ENCODE measurements around the gene PTPRN. TPM values are rescaled to one million over a fixed set of nuclear protein-coding genes. Genes with fewer than 3 reads are reported as not detected.
"Not testable (repeated sequence)": the region's sequence is repeated elsewhere in the genome, so short reads cannot be mapped to it uniquely, and the experiment has no call there.

The PTPRN gene
- polyA plus RNA-seq, 1 experiment: 11.7 TPM

DNA sequence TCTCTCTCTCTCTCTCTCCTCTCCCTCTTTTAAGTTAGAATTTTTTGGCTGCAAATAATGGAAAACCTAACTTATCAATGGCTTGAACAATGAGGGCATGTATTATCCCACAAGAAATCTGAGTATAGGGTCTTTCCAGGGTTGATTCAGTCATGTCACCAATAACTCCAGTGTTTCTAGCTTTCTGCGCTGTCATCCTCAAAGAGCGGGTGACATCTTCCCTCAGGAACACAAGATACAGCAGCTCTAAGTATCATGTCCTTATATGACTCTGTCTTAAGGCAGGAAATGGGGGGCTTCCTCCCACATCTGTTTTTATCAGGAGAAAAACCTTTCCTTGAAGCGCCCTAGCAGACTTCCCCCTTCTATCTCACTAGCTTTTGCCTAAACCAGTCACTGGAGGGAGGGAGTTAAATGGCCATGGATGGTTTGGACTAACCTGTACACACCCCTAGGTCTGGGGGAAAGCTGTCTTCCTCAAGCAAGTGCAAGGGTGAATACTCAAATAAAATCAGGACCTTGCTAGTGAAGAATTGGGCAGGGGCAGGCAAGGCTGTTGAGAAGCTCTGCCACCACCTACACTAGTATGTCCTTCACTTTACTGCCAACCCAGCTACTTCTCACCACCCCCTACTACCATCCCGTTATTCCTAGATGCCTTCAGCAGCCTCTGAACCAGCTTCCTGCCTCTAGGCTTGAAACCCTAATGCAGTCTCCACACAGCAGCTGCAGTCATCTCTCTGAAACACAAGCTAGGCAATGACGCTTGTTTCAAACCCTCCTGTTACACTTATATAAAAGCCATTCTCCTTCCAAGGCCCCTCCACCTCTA lies 48.0 kb downstream of the PTPRN start:
- Histone ChIP-seq H3K9me3 (ENCODE audit: control insufficient read depth, insufficient read depth, low read length) (no peaks in the 10 kb centered on the region), H3K4me3 (ENCODE audit: low read depth, low read length) (no peak overlapping the region), H3K27me3 (ENCODE audit: control insufficient read depth, insufficient read depth, low read length) (peaks cover 28% of the 10 kb centered on the region), H3K27ac (ENCODE audit: low read depth, low read length) (no peak overlapping the region)
- POLR2A ChIA-PET: interaction anchor here (1.0 kb wide), 1 partner anchor 16 kb away, joined by 4 read pairs; the partner anchor contains the start of genes GLB1L and STK16
- DNase-seq (ENCODE audit: low read depth, low spot score): no peak
- no peak for TF ChIP-seq CTCF (IDR thresholded peaks at IDR 0.05; ENCODE audit: low read depth, low read length)
- CTCF ChIA-PET: interaction anchor here (0.5 to 5.7 kb wide), 4 partner anchors 16 to 70 kb away, joined by 6 to 56 read pairs (median 7); partner anchors contain the start of gene DNAJB2

DNA sequence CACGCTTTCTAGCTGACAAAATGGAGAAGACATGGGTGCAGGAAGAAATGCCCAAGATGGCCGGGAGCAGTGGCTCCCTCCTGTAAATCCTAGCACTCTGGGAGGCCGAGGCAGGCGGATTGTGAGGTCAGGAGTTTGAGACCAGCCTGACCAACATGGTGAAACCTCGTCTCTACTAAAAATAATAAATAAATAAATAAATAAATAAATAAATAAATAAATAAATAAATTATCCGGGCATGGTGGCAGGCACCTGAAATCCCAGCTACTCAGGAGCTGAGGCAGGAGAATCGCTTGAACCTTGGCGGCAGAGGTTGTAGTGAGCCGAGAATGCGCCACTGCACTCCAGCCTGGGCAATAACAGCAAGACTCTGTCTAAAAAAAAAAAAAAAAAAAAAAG lies 50.3 kb downstream of the PTPRN start:
- POLR2A ChIA-PET; H3K27ac ChIP-seq (ENCODE audit: low read depth, low read length); H3K9me3 ChIP-seq (ENCODE audit: control insufficient read depth, insufficient read depth, low read length); DNase-seq (ENCODE audit: low read depth, low spot score); H3K4me3 ChIP-seq (ENCODE audit: low read depth, low read length): not testable (repeated sequence)
- peaks cover 30% of the 10 kb centered on the region for H3K27me3 ChIP-seq (ENCODE audit: control insufficient read depth, insufficient read depth, low read length)
- CTCF ChIA-PET: interaction anchor here (0.8 to 3.3 kb wide), 3 partner anchors 18 to 202 kb away, joined by 3 to 20 read pairs (median 7); no protein-coding TSS in a partner anchor

- H3K27me3 ChIP-seq (ENCODE audit: control insufficient read depth, insufficient read depth, low read length): peaks cover 15% of the 10 kb centered on the region
- CTCF ChIA-PET: interaction anchor here (1.0 to 2.9 kb wide), 3 partner anchors 23 to 83 kb away, joined by 3 to 18 read pairs (median 13); no protein-coding TSS in a partner anchor
These were observed 54.5 kb downstream of the PTPRN start for GRCh38 chr2:219254590-219255201.

DNA sequence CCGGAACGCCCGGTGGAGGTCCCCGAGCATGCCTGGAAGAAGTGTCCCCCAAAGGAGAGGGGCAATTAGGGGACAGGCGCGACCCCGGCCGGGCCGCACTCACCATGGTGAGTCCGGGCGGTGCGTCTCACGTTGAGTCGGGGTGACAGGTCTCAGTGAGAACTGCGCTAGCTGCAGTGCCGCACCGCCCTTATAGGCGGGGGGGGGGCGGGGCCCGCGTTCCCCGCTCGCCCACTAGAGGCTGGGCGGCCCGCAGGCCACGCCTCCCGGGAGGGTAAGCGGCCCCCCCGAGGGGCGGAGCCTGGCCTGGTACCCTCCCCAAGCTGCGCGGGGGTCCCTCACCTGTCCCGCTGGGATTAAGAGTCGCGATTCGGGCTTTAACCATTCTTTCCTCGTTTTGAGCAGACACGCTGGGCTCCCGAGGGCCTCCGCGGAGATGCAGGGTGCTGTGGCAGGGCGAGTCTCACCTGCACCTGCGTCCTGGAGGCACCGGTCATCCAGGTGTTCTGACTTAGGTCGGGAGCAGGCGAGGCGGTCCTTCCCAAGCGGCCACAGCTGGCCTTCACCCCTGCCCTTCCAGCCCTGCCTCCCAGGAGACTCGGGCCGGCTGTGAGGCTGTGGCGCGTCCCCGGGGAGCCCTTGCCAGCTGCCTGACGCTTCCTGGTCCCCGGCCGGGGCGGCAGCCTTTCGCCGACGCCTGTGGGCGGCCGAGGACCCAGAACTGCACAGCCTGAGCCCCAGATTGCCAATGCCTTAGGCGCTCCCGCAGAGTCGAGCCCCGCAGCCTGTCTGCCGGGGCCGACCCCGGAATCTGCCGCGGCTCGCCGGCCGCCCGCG lies 55.2 kb downstream of the PTPRN start, which contains the start of gene TUBA4A:
Gene TUBA4A (minus strand): TSS at position 166 of the 837 bp plus-strand sequence. CDS start 60 bp downstream, at position 106.
- ChIA-PET POLR2A (interaction anchor here (0.6 to 1.7 kb wide), 6 partner anchors 21 to 149 kb away, joined by 3 to 9 read pairs (median 5); partner anchors contain the start of genes ABCB6, ANKZF1, ATG9A and DNAJB2), CTCF (interaction anchor here (0.6 to 3.1 kb wide), 6 partner anchors 8 to 83 kb away, joined by 3 to 19 read pairs (median 14); partner anchors contain the start of gene DNAJB2)
- no peaks in the 10 kb centered on the region for H3K9me3 ChIP-seq (ENCODE audit: control insufficient read depth, insufficient read depth, low read length)
- H3K4me3 ChIP-seq (ENCODE audit: low read depth, low read length): peak within 1 kb of the TSS; percentile 66
- no peak for DNase-seq (ENCODE audit: low read depth, low spot score)
- TF ChIP-seq CTCF (IDR thresholded peaks at IDR 0.05; ENCODE audit: low read depth, low read length): no peak
- H3K27ac ChIP-seq (ENCODE audit: low read depth, low read length): no peak within 1 kb of the TSS
- H3K27me3 ChIP-seq (ENCODE audit: control insufficient read depth, insufficient read depth, low read length): peaks cover 14% of the 10 kb centered on the region

More at GRCh38 chr2:219254590-219255201, 54.5 kb downstream of the PTPRN start:
- DNase-seq (ENCODE audit: low read depth, low spot score): no peak
- H3K9me3 ChIP-seq (ENCODE audit: control insufficient read depth, insufficient read depth, low read length): no peaks in the 10 kb centered on the region
- TF ChIP-seq CTCF (IDR thresholded peaks at IDR 0.05; ENCODE audit: low read depth, low read length): no peak
- H3K4me3 ChIP-seq (ENCODE audit: low read depth, low read length): peak overlapping the region; percentile 66
- H3K27ac ChIP-seq (ENCODE audit: low read depth, low read length): no peak overlapping the region
- POLR2A ChIA-PET: interaction anchor here (1.1 to 1.7 kb wide), 2 partner anchors 24 to 25 kb away, joined by 5 to 8 read pairs; partner anchors contain the start of genes ANKZF1, ATG9A and DNAJB2

All from AG04450 (cell line).